Measurements from ENCODE around the gene TRIM9.
A peak's percentile ranks its signal among the peaks of the same experiment; 100 is the strongest.
"Not testable (repeated sequence)": the region's sequence is repeated elsewhere in the genome, so short reads cannot be mapped to it uniquely, and the experiment has no call there.

Gene TRIM9

GRCh38 chr14:50967103-50967502 lies 127.8 kb downstream of the TRIM9 start:
- no peak for DNase-seq (ENCODE audit: low read depth in 1 of 2, low spot score in 1 of 2)

GRCh38 chr14:50964683-50965390 lies 130.1 kb downstream of the TRIM9 start:
- no peak for DNase-seq (ENCODE audit: low read depth in 1 of 2, low spot score in 1 of 2)

- no peak for DNase-seq (ENCODE audit: low read depth in 1 of 2, low spot score in 1 of 2)
These were observed 131.0 kb downstream of the TRIM9 start for GRCh38 chr14:50963919-50964318.

- DNase-seq (ENCODE audit: low read depth in 1 of 2, low spot score in 1 of 2): no peak
These were observed 133.2 kb downstream of the TRIM9 start for GRCh38 chr14:50961605-50962221.

- no peak for DNase-seq (ENCODE audit: low read depth in 1 of 2, low spot score in 1 of 2)
These were observed 137.6 kb downstream of the TRIM9 start for GRCh38 chr14:50957296-50957695.

- DNase-seq (ENCODE audit: low read depth in 1 of 2, low spot score in 1 of 2): not testable (repeated sequence)
These were observed 138.5 kb downstream of the TRIM9 start for GRCh38 chr14:50956421-50956820.

- DNase-seq (ENCODE audit: low read depth in 1 of 2, low spot score in 1 of 2): peak in 1 of 2 donors; percentile 7
These were observed 139.4 kb downstream of the TRIM9 start for GRCh38 chr14:50955373-50956043.

- DNase-seq (ENCODE audit: low read depth in 1 of 2, low spot score in 1 of 2): no peak
These were observed 140.0 kb downstream of the TRIM9 start for GRCh38 chr14:50954811-50955372.

GRCh38 chr14:50953502-50953901 lies 141.4 kb downstream of the TRIM9 start:
- DNase-seq (ENCODE audit: low read depth in 1 of 2, low spot score in 1 of 2): no peak

GRCh38 chr14:50951032-50951431 lies 143.9 kb downstream of the TRIM9 start:
- DNase-seq (ENCODE audit: low read depth in 1 of 2, low spot score in 1 of 2): no peak

- DNase-seq (ENCODE audit: low read depth in 1 of 2, low spot score in 1 of 2): no peak
These were observed 146.7 kb downstream of the TRIM9 start for GRCh38 chr14:50948205-50948604.

GRCh38 chr14:50947446-50947845 lies 147.5 kb downstream of the TRIM9 start:
- no peak for DNase-seq (ENCODE audit: low read depth in 1 of 2, low spot score in 1 of 2)

- DNase-seq (ENCODE audit: low read depth in 1 of 2, low spot score in 1 of 2): no peak
These were observed 148.5 kb downstream of the TRIM9 start for GRCh38 chr14:50946234-50946935.

GRCh38 chr14:50944647-50945413 lies 150.1 kb downstream of the TRIM9 start:
- DNase-seq (ENCODE audit: low read depth in 1 of 2, low spot score in 1 of 2): no peak

- DNase-seq (ENCODE audit: low read depth in 1 of 2, low spot score in 1 of 2): no peak
These were observed 150.8 kb downstream of the TRIM9 start, which contains the start of gene PYGL for GRCh38 chr14:50943943-50944646. TSS of gene PYGL (minus strand) at chr14:50944483. CDS start at chr14:50944403, 80 bp downstream.

- no peak for DNase-seq (ENCODE audit: low read depth in 1 of 2, low spot score in 1 of 2)
These were observed 151.5 kb downstream of the TRIM9 start for GRCh38 chr14:50943261-50943942.

GRCh38 chr14:50941638-50942037 lies 153.3 kb downstream of the TRIM9 start:
- DNase-seq (ENCODE audit: low read depth in 1 of 2, low spot score in 1 of 2): not testable (repeated sequence)

- DNase-seq (ENCODE audit: low read depth in 1 of 2, low spot score in 1 of 2): no peak
These were observed 153.8 kb downstream of the TRIM9 start for GRCh38 chr14:50941151-50941550.

GRCh38 chr14:50937800-50938199 lies 157.1 kb downstream of the TRIM9 start:
- DNase-seq (ENCODE audit: low read depth in 1 of 2, low spot score in 1 of 2): no peak
